Neural crest cell (in vitro differentiated cells): ENCODE results near the gene KLF14. TPM values are rescaled to one million over a fixed set of nuclear protein-coding genes. Genes with fewer than 3 reads are reported as not detected.

ENCODE experiments used
- DNase-seq: peaks from one replicate; pipeline ENCODE4 v3.0.0; 2021; ENCODE audit warnings: low read depth, mixed read lengths, low spot score
- H3K27ac Mint-ChIP-seq: one replicate; pipeline ENCODE4 v1.8.0; 2021; ENCODE audit warnings: mild to moderate bottlenecking, mixed read lengths; ENCODE audit not compliant: unreplicated experiment
- H3K27me3 Mint-ChIP-seq: 2 replicates; pipeline ENCODE4 v1.8.0; 2021; ENCODE audit warnings: low read depth, mild to moderate bottlenecking, mixed read lengths
- H3K36me3 Mint-ChIP-seq: 2 replicates; pipeline ENCODE4 v1.8.0; 2021; ENCODE audit warnings: low read depth, mild to moderate bottlenecking, mixed read lengths
- H3K4me1 Mint-ChIP-seq: 2 replicates; pipeline ENCODE4 v1.8.0; 2021; ENCODE audit warnings: mixed read lengths
- H3K4me3 Mint-ChIP-seq: one replicate; pipeline ENCODE4 v1.8.0; 2021; ENCODE audit warnings: mild to moderate bottlenecking, mixed read lengths
- H3K9me3 Mint-ChIP-seq: 2 replicates; pipeline ENCODE4 v1.8.0; 2021; ENCODE audit warnings: mixed read lengths
- CTCF ChIP-seq: fragments of 200-600 bp; sonication (generic); conservative IDR thresholded peaks from 2 replicates; pipeline ENCODE4 v1.5.0; 2021; ENCODE audit warnings: antibody characterized with exemption, mild to moderate bottlenecking
- total RNA-seq: library from RNA; stranded (reverse); gene quantifications from 2 replicates; pipeline ENCODE4 v1.2.1, GENCODE V29; 2021

Gene KLF14
- total RNA-seq, 1 donor from 2014 or later: not detected

DNA sequence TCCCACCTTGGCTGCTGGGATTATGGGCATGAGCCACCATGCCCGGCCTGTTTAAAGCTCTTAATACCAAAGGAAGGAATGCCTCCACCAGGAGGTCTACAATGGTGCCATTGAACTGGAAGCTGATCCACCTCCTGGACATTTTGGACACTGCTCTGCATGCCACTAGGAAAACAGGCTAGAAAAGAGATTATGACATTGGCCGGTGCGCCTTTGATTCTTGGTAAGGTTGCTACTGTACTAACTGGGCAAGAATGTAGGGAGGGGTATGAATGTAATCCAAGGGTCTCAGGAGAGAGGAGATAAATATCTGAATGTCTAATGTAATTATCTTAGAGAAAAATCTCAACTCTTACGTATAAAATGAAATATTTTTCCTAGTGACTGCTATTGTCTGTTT, 26.0 kb downstream of the KLF14 start:
- DNase-seq: no peak
- no peak for TF ChIP-seq CTCF
- Mint-ChIP-seq H3K4me1 (no peaks in the 10 kb centered on the region), H3K36me3 (peaks cover 7% of the 10 kb centered on the region), H3K4me3 (no peak overlapping the region), H3K9me3 (peaks cover 15% of the 10 kb centered on the region), H3K27me3 (peaks cover 2% of the 10 kb centered on the region), H3K27ac (no peak overlapping the region)

DNA sequence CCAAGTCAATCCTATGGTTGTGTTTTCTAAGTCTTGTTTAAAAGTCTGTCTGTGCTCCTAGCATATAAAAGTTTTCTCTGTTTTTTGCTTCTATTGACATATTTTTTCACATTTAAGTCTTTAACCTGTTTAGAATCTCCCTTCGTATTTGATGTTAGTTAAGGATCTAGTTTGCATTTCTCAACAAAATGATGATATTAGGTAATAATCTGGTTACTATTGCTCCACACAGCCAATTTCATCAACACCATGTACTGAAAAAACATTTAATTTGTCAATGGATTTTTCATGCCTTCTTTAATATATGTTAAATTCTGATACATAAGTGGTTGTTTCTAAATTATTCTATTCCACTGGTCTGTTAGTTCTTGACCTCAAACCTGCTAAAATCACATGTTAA, 30.2 kb downstream of the KLF14 start:
- Mint-ChIP-seq H3K9me3 (peaks cover 15% of the 10 kb centered on the region), H3K27ac (no peak overlapping the region), H3K4me1 (no peaks in the 10 kb centered on the region), H3K36me3 (peaks cover 7% of the 10 kb centered on the region), H3K4me3 (no peak overlapping the region), H3K27me3 (no peaks in the 10 kb centered on the region)
- no peak for DNase-seq
- TF ChIP-seq CTCF: no peak

- no peak overlapping the region for H3K4me3 Mint-ChIP-seq
- peaks cover 10% of the 10 kb centered on the region for H3K9me3 Mint-ChIP-seq
- H3K27me3 Mint-ChIP-seq: no peaks in the 10 kb centered on the region
- no peak overlapping the region for H3K27ac Mint-ChIP-seq
- no peak for TF ChIP-seq CTCF
- no peaks in the 10 kb centered on the region for H3K4me1 Mint-ChIP-seq
- H3K36me3 Mint-ChIP-seq: peaks cover 4% of the 10 kb centered on the region
- DNase-seq: no peak
Observed at GRCh38 chr7:130701650-130702049, 32.4 kb downstream of the KLF14 start.

- TF ChIP-seq CTCF: no peak
- DNase-seq: no peak
- Mint-ChIP-seq H3K27me3 (no peaks in the 10 kb centered on the region), H3K9me3 (peaks cover 2% of the 10 kb centered on the region), H3K27ac (no peak overlapping the region), H3K36me3 (no peaks in the 10 kb centered on the region), H3K4me3 (no peak overlapping the region), H3K4me1 (no peaks in the 10 kb centered on the region)
Observed at GRCh38 chr7:130700760-130701159, 33.2 kb downstream of the KLF14 start.

- H3K27me3 Mint-ChIP-seq: no peaks in the 10 kb centered on the region
- H3K27ac Mint-ChIP-seq: no peak overlapping the region
- H3K36me3 Mint-ChIP-seq: no peaks in the 10 kb centered on the region
- no peak for TF ChIP-seq CTCF
- no peak overlapping the region for H3K4me3 Mint-ChIP-seq
- no peak for DNase-seq
- H3K4me1 Mint-ChIP-seq: no peaks in the 10 kb centered on the region
- peaks cover 2% of the 10 kb centered on the region for H3K9me3 Mint-ChIP-seq
Observed at GRCh38 chr7:130699686-130700085, 34.3 kb downstream of the KLF14 start.

- DNase-seq: no peak
- no peak overlapping the region for H3K27ac Mint-ChIP-seq
- H3K9me3 Mint-ChIP-seq: no peaks in the 10 kb centered on the region
- no peak overlapping the region for H3K4me3 Mint-ChIP-seq
- no peaks in the 10 kb centered on the region for H3K36me3 Mint-ChIP-seq
- H3K4me1 Mint-ChIP-seq: no peaks in the 10 kb centered on the region
- no peaks in the 10 kb centered on the region for H3K27me3 Mint-ChIP-seq
- no peak for TF ChIP-seq CTCF
Observed at GRCh38 chr7:130697820-130698219, 36.2 kb downstream of the KLF14 start.
